Stimulated activated CD8-positive, alpha-beta memory T cell treated with anti-CD3 and anti-CD28 coated beads, Interleukin-12 subunit alpha, Interleukin-12 subunit beta, amount 100 ng/mL, for 1 hour (primary cell): ENCODE results near the gene TAF11L6.
"Not testable (repeated sequence)": the region's sequence is repeated elsewhere in the genome, so short reads cannot be mapped to it uniquely, and the experiment has no call there.

ENCODE experiments used
- DNase-seq: peaks from one replicate; pipeline ENCODE4 v3.0.0-alpha.2; 2020; ENCODE audit warnings: low read depth

The TAF11L6 gene

GRCh38 chr5:17528369-17528768 is at the start of gene TAF11L6:
TAF11L6 (plus strand) TSS chr5:17528669.
- DNase-seq, result not testable (repeated sequence)

GRCh38 chr5:17481378-17481777 is 47.1 kb upstream of the TAF11L6 start:
- DNase-seq, result no peak

GRCh38 chr5:17482790-17483189 is 45.7 kb upstream of the TAF11L6 start:
- DNase-seq, result no peak

- not testable (repeated sequence) for DNase-seq
Measured at GRCh38 chr5:17486464-17487173, 41.9 kb upstream of the TAF11L6 start.

GRCh38 chr5:17487174-17487512 is 41.3 kb upstream of the TAF11L6 start:
- no peak for DNase-seq

- not testable (repeated sequence) for DNase-seq
Measured at GRCh38 chr5:17491257-17491656, 37.2 kb upstream of the TAF11L6 start.

- DNase-seq, result no peak
Measured at GRCh38 chr5:17492770-17493169, 35.7 kb upstream of the TAF11L6 start.

- no peak for DNase-seq
Measured at GRCh38 chr5:17497446-17497845, 31.0 kb upstream of the TAF11L6 start.

GRCh38 chr5:17497931-17498330 is 30.5 kb upstream of the TAF11L6 start, which contains the start of gene TAF11L2:
TAF11L2 (plus strand) TSS chr5:17498231.
- DNase-seq, result not testable (repeated sequence)

- no peak for DNase-seq
Measured at GRCh38 chr5:17511775-17512325, 16.6 kb upstream of the TAF11L6 start.

- DNase-seq, result not testable (repeated sequence)
Measured at GRCh38 chr5:17517526-17517925, 10.9 kb upstream of the TAF11L6 start.

GRCh38 chr5:17518067-17518466 is 10.4 kb upstream of the TAF11L6 start, which contains the start of gene TAF11L3:
TAF11L3 (plus strand) TSS chr5:17518367.
- not testable (repeated sequence) for DNase-seq

GRCh38 chr5:17519508-17519907 is 9.0 kb upstream of the TAF11L6 start:
- not testable (repeated sequence) for DNase-seq

- not testable (repeated sequence) for DNase-seq
Measured at GRCh38 chr5:17521501-17521900, 7.0 kb upstream of the TAF11L6 start, which contains the start of gene TAF11L4. TAF11L4 (plus strand) TSS chr5:17521801.

GRCh38 chr5:17524935-17525334 is 3.5 kb upstream of the TAF11L6 start, which contains the start of gene TAF11L5:
TAF11L5 (plus strand) TSS chr5:17525235.
- DNase-seq, result not testable (repeated sequence)

GRCh38 chr5:17526504-17526903 is 2.0 kb upstream of the TAF11L6 start:
- DNase-seq, result not testable (repeated sequence)
